ENCODE measurements around the gene NIPSNAP3A. TPM values are rescaled to one million over a fixed set of nuclear protein-coding genes. Genes with fewer than 3 reads are reported as not detected.
A peak's percentile ranks its signal among the peaks of the same experiment; 100 is the strongest.

NIPSNAP3A gene
- total and polyA plus RNA-seq, 2 donors (not counting 1 experiment from before 2014, with no cell fraction given) = 32.5 to 67.8 TPM

- Histone ChIP-seq H3K4me3 (replicated peaks in 1 of 4; ENCODE audit: control extremely low read depth in 1 of 4, insufficient read depth in 1 of 4, low read depth in 3 of 4, low read length in 4 of 4) (no peak overlapping the region), H3K27me3 (ENCODE audit: control insufficient read depth, insufficient read depth, low read length) (no peaks in the 10 kb centered on the region)
Observed at GRCh38 chr9:104776797-104777196, 29.3 kb downstream of the NIPSNAP3A start.

GRCh38 chr9:104778802-104779201, 31.3 kb downstream of the NIPSNAP3A start:
- Histone ChIP-seq H3K4me2 (ENCODE audit: extremely low read depth, insufficient read depth, low read length) (no peak overlapping the region), H3K27me3 (ENCODE audit: control insufficient read depth, insufficient read depth, low read length) (no peaks in the 10 kb centered on the region), H4K20me1 (ENCODE audit: control insufficient read depth, extremely low read depth, insufficient read depth, low read length) (no peaks in the 10 kb centered on the region), H3K79me2 (ENCODE audit: control insufficient read depth, insufficient read depth, low read length) (no peaks in the 10 kb centered on the region), H3K4me3 (replicated peaks in 1 of 4; ENCODE audit: control extremely low read depth in 1 of 4, insufficient read depth in 1 of 4, low read depth in 3 of 4, low read length in 4 of 4) (no peak overlapping the region), H3K9ac (ENCODE audit: insufficient read depth, low read length) (no peak overlapping the region), H3K27ac (ENCODE audit: insufficient read depth, low read length) (no peak overlapping the region), H3K9me3 (ENCODE audit: control insufficient read depth, insufficient read depth, low read depth, low read length) (no peaks in the 10 kb centered on the region), H2AFZ (ENCODE audit: low read length) (no peak overlapping the region), H3K4me1 (ENCODE audit: control insufficient read depth, extremely low read depth, insufficient read depth, low read length) (peaks cover 5% of the 10 kb centered on the region), H3K36me3 (ENCODE audit: control insufficient read depth, insufficient read depth, low read length) (peaks cover 2% of the 10 kb centered on the region)
- TF ChIP-seq CTCF (conservative IDR thresholded peaks at IDR 0.05 in 1 of 2, IDR thresholded peaks at IDR 0.05 in 1 of 2; ENCODE audit: low read depth in 1 of 2, low read length in 2 of 2) (no peak), EZH2 (IDR thresholded peaks at IDR 0.05; ENCODE audit: low read length, missing control alignments) (no peak)
- DNase-seq (ENCODE audit: low read depth in 2 of 2) = no peak

More at GRCh38 chr9:104776797-104777196, 29.3 kb downstream of the NIPSNAP3A start:
- no peak overlapping the region for H3K9ac ChIP-seq (ENCODE audit: insufficient read depth, low read length)
- H3K36me3 ChIP-seq (ENCODE audit: control insufficient read depth, insufficient read depth, low read length) = no peaks in the 10 kb centered on the region
- no peaks in the 10 kb centered on the region for H3K9me3 ChIP-seq (ENCODE audit: control insufficient read depth, insufficient read depth, low read depth, low read length)
- TF ChIP-seq EZH2 (IDR thresholded peaks at IDR 0.05; ENCODE audit: low read length, missing control alignments) (no peak), CTCF (conservative IDR thresholded peaks at IDR 0.05 in 1 of 2, IDR thresholded peaks at IDR 0.05 in 1 of 2; ENCODE audit: low read depth in 1 of 2, low read length in 2 of 2) (no peak)
- peak in 1 of 2 donors; percentile 56 for DNase-seq (ENCODE audit: low read depth in 2 of 2)
- no peak overlapping the region for H2AFZ ChIP-seq (ENCODE audit: low read length)
- no peaks in the 10 kb centered on the region for H3K79me2 ChIP-seq (ENCODE audit: control insufficient read depth, insufficient read depth, low read length)
- no peak overlapping the region for H3K27ac ChIP-seq (ENCODE audit: insufficient read depth, low read length)
- peaks cover 5% of the 10 kb centered on the region for H3K4me1 ChIP-seq (ENCODE audit: control insufficient read depth, extremely low read depth, insufficient read depth, low read length)
- H3K4me2 ChIP-seq (ENCODE audit: extremely low read depth, insufficient read depth, low read length) = no peak overlapping the region
- H4K20me1 ChIP-seq (ENCODE audit: control insufficient read depth, extremely low read depth, insufficient read depth, low read length) = no peaks in the 10 kb centered on the region

GRCh38 chr9:104779334-104779733, 31.9 kb downstream of the NIPSNAP3A start:
- Histone ChIP-seq H2AFZ (ENCODE audit: low read length) (no peak overlapping the region), H3K9me3 (ENCODE audit: control insufficient read depth, insufficient read depth, low read depth, low read length) (no peaks in the 10 kb centered on the region), H3K9ac (ENCODE audit: insufficient read depth, low read length) (no peak overlapping the region), H3K27ac (ENCODE audit: insufficient read depth, low read length) (no peak overlapping the region), H3K4me3 (replicated peaks in 1 of 4; ENCODE audit: control extremely low read depth in 1 of 4, insufficient read depth in 1 of 4, low read depth in 3 of 4, low read length in 4 of 4) (no peak overlapping the region), H4K20me1 (ENCODE audit: control insufficient read depth, extremely low read depth, insufficient read depth, low read length) (no peaks in the 10 kb centered on the region), H3K4me1 (ENCODE audit: control insufficient read depth, extremely low read depth, insufficient read depth, low read length) (peaks cover 5% of the 10 kb centered on the region), H3K27me3 (ENCODE audit: control insufficient read depth, insufficient read depth, low read length) (no peaks in the 10 kb centered on the region), H3K36me3 (ENCODE audit: control insufficient read depth, insufficient read depth, low read length) (peaks cover 2% of the 10 kb centered on the region), H3K79me2 (ENCODE audit: control insufficient read depth, insufficient read depth, low read length) (no peaks in the 10 kb centered on the region), H3K4me2 (ENCODE audit: extremely low read depth, insufficient read depth, low read length) (no peak overlapping the region)
- TF ChIP-seq CTCF (conservative IDR thresholded peaks at IDR 0.05 in 1 of 2, IDR thresholded peaks at IDR 0.05 in 1 of 2; ENCODE audit: low read depth in 1 of 2, low read length in 2 of 2) (no peak), EZH2 (IDR thresholded peaks at IDR 0.05; ENCODE audit: low read length, missing control alignments) (no peak)
- no peak for DNase-seq (ENCODE audit: low read depth in 2 of 2)
